GM19023 (cell line): ENCODE measurements around the gene OSBPL3.

Experiments used
- ATAC-seq: cut with Tn5 transposase; IDR thresholded peaks from one replicate; pipeline ENCODE4 v1.9.1; 2021; ENCODE audit warnings: mild to moderate bottlenecking, moderate library complexity; ENCODE audit not compliant: unreplicated experiment

OSBPL3 gene

DNA sequence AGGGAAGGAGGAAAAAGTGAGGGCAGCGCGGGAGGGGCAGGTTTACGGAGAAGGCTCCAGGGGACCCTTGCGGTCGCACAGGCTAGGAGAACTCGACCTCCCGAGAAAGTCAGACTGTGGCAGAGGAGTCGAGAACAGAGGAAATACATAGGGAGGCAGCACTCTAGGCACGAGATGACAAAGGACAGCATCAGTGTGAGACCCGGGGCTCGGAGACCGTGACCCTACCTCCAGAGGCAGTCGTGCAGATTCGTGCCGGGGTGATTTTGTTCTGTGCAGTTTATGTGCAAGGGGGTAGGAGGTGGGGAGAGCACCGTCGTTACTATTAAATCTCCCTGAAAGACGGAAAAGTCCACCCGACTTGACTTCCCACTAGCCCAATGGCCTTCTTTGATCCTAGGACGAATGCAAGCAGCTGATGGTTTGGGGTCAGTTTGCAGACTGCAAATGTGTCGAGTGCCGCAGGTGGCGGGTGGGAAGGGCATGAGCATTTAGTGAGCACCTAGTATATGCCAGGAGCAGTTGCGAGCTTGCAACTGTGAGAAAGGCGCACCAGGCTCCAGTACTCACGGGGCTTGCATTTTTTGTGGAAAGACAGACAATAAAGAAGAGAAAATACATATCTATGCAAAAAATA is 674 bp upstream of the OSBPL3 start:
- peak; percentile 20 for ATAC-seq

- peak; percentile 50 for ATAC-seq
Measured at GRCh38 chr7:24979470-24979862, 512 bp downstream of the OSBPL3 start.

GRCh38 chr7:24978843-24979469 is 1.0 kb downstream of the OSBPL3 start:
- ATAC-seq, result peak; percentile 0

- no peak for ATAC-seq
Measured at GRCh38 chr7:24975644-24976260, 4.2 kb downstream of the OSBPL3 start.

DNA sequence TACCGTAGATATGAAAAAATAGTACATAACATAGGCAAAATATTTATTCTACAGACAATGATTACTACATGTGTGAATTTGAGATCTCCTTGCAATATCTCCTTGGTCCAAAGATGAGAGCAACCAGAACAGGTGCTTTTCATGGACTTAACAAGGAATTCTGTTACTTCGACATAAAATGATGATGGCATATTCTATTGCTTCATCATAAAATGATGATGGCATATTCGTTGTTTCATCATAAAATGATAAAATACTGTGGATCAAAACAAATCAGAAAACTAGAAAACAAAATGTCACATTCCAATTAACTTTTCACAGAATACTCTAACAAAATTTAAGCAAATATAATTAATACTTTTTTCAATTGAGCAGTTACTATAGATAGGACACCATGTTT is 4.8 kb downstream of the OSBPL3 start:
- ATAC-seq, result no peak

- ATAC-seq, result no peak
Measured at GRCh38 chr7:24974026-24974832, 5.7 kb downstream of the OSBPL3 start.

- no peak for ATAC-seq
Measured at GRCh38 chr7:24972991-24973390, 7.0 kb downstream of the OSBPL3 start.

DNA sequence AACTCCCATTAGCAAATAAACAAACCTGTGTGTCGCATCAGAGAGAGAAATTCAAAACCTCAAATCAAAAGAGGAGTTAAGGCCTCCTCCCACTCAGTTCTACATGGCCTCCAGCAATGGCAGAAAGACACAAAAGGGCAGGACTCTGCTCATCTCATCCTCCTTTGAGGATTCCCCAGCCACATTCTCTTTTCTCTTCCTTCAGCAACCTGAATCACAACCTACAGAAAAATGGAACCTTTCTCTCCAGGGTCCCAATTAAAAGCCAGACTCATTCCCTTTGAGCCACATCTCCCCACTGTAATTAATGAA is 7.9 kb downstream of the OSBPL3 start:
- ATAC-seq, result no peak

DNA sequence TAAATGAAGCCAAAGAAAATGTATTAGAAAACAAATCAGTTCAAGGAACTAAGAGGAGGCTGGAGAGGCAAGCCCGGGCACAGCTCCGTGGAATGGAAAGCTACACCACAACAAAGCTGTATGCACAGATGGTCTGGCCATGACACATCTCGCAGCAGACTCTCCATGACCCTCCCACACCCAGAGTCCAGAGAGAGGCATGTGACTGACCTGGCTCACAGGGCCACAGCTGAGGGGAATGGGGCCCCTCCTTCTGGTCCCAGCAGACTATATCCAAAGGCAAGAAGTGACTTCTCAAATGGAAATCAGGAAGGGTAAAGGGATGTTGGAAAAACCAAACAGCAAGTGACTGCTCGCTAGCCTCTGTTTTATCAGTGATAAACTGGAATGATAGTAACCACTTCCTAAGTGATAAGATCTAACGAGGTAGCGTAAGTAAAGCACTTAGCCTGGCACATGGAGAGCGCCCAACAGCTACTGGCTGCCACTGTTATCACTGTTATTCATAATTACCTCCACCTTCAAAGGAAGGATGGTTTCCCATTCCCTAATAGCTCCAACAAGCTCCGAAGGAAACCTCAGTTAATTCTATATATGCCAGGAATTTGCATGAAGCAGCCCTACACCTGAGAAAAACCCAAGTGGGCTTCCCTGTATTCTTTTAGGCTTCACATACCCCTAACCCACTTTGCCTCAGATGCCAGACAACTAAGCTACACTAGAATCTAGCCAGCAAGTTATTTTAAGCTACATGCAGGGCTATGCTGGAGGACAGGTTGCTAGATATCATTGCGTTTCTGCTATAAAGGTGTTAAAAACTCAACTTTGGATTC is 8.4 kb downstream of the OSBPL3 start:
- ATAC-seq, result no peak

GRCh38 chr7:24970676-24971075 is 9.3 kb downstream of the OSBPL3 start:
- no peak for ATAC-seq

- ATAC-seq, result no peak
Measured at GRCh38 chr7:24968165-24968564, 11.8 kb downstream of the OSBPL3 start.

GRCh38 chr7:24967696-24968095 is 12.3 kb downstream of the OSBPL3 start:
- no peak for ATAC-seq

GRCh38 chr7:24966802-24967201 is 13.2 kb downstream of the OSBPL3 start:
- ATAC-seq, result no peak

GRCh38 chr7:24965831-24966708 is 13.9 kb downstream of the OSBPL3 start:
- peak; percentile 93 for ATAC-seq

DNA sequence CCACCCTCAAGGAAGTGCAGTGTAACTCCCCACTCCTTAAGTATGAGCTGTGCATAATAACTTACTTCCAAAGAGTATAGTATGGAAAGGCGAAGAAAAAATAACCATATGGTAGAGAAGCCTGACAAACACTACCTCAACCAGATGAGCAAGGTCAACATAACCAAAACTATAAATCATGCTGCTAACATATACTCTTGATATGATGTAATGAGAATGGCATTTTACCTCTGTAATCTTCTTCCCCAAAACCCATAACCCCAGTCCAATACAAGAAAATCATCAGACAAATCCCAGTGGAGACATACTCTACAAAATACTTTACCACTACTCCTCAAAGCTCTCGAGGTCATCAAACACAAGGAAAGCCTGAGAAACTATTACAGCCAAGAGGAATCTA is 15.8 kb downstream of the OSBPL3 start:
- no peak for ATAC-seq

- ATAC-seq, result no peak
Measured at GRCh38 chr7:24963218-24963617, 16.8 kb downstream of the OSBPL3 start.

DNA sequence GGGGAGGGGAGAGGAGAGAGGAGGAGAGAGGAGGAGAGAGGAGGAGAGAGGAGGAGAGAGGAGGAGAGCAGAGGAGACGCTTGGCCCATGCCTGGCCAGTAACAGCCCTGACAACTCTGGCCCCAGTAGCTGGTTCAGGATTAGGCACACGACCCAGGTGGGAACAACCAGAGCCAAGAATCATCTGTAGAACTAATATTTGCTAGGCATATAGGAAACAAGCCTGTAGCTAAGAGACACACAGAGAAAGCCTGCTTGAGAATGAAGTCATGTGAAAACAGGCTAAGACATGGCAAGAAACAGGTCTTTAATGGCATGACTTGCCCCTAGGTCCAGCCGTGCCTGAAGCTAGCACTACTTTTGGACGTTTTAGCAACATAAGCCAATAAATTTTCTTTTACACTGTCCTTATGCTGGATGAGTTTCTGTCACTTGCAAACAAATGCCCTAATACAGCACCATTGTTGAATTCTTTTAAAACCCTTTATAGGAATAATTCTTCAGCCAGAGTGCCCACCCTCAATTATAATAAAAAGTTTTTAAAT is 17.5 kb downstream of the OSBPL3 start:
- no peak for ATAC-seq

GRCh38 chr7:24959735-24960485 is 20.1 kb downstream of the OSBPL3 start:
- no peak for ATAC-seq

GRCh38 chr7:24958399-24958798 is 21.6 kb downstream of the OSBPL3 start:
- no peak for ATAC-seq
